ENCODE measurements around the gene CADM3.

GRCh38 chr1:159239551-159240220 is 68.3 kb downstream of the CADM3 start:
- TF ChIP-seq CTCF (IDR thresholded peaks at IDR 0.05) = no peak
- no peak for TF ChIP-seq POLR2A (IDR thresholded peaks at IDR 0.05)

Data from adrenal gland (tissue), 5 donors.